Measurements from ENCODE around the gene ZNF813.
"Not testable (repeated sequence)": the region's sequence is repeated elsewhere in the genome, so short reads cannot be mapped to it uniquely, and the experiment has no call there.

Gene ZNF813

DNA sequence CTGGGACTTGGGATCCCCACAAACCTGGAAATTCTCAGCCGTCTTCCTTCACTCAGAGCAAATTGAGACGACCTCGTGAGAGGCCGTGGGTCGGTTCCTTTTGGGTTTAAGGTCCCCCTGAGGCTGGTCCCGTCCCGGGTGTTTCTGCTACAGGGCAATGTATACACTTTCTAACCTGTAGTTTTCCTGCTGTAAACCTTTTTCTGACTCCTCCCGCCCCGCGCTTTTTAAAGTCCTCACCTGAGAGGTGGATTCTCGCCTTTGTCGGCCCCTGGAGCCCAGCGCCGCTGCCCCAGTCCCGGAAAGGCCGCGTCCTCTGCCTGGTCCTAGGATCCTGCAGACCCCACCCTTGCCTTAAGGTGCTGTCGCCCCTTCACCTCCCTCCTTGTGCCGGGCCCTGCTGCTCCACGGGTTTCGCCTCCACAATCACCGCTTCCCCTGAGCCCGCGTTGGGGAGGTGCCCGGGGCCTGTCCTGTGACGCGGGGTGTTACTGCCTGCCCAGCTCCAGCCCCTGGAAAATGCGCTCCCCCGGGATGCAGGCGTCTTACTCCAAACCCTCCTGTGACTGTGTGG, 35.4 kb upstream of the ZNF813 start:
- Histone ChIP-seq H3K9me3 (ENCODE audit: insufficient read depth, low read length) (no peaks in the 10 kb centered on the region), H3K36me3 (ENCODE audit: insufficient read depth, insufficient read length, low read length) (peaks cover 33% of the 10 kb centered on the region), H3K4me1 (ENCODE audit: insufficient read depth, insufficient read length) (no peaks in the 10 kb centered on the region), H3K27me3 (ENCODE audit: insufficient read depth, insufficient read length) (no peaks in the 10 kb centered on the region), H3K9ac (ENCODE audit: insufficient read length, low read depth) (peak overlapping the region; percentile 83), H3K4me3 (ENCODE audit: insufficient read length, low read depth) (peak overlapping the region; percentile 78)
- TF ChIP-seq SUZ12 (IDR thresholded peaks at IDR 0.05; ENCODE audit: extremely low read depth, insufficient read depth, insufficient read length) (no peak), YY1 (IDR thresholded peaks at IDR 0.05; ENCODE audit: insufficient read depth, insufficient read length) (no peak), ZNF274 (IDR thresholded peaks at IDR 0.05; ENCODE audit: low read depth, low read length) (no peak)
- DNase-seq (ENCODE audit: low read depth, low spot score): no peak

DNA sequence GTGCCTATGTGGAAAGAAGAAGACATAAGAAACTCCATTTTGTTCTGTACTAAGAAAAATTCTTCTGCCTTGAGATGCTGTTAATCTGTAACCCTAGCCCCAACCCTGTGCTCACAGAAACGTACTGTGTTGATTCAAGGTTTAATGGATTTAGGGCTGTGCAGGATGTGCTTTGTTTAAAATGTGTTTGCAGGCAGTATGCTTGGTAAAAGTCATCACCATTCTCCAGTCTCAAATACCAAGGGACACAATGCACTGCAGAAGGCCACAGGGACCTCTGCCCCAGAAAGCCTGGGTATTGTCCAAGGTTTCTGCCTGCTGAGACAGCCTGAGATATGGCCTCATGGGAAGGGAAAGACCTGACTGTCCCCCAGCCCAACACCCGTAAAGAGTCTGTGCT, 23.7 kb upstream of the ZNF813 start:
- not testable (repeated sequence) for DNase-seq (ENCODE audit: low read depth, low spot score); H3K27me3 ChIP-seq (ENCODE audit: insufficient read depth, insufficient read length); H3K9ac ChIP-seq (ENCODE audit: insufficient read length, low read depth); H3K4me3 ChIP-seq (ENCODE audit: insufficient read length, low read depth); H3K4me1 ChIP-seq (ENCODE audit: insufficient read depth, insufficient read length)
- peaks cover 60% of the 10 kb centered on the region for H3K36me3 ChIP-seq (ENCODE audit: insufficient read depth, insufficient read length, low read length)
- peaks cover 16% of the 10 kb centered on the region; the same call in 1 of the 2 replicates for H3K9me3 ChIP-seq (ENCODE audit: insufficient read depth, low read length)

DNA sequence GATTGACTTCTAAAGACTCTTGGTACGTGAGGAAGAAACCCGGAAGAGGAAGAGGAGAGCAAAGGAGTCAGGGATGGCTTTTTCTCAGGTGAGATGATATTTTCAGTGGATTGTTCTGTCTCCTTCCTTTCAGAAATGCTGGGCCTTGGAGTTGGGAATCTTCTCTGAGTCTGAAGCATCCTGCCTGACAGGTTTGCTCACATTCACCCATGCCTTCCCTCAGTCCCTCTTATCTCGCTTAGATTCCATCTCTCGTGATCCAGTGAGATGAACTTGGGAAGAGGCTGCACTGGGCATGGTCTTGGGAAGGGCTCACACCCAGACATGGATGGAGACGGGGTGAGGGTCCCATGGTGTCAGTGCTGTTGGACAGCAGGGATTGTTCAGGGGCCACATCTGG, 20.3 kb upstream of the ZNF813 start:
- H3K9me3 ChIP-seq (ENCODE audit: insufficient read depth, low read length): peaks cover 13% of the 10 kb centered on the region; the same call in 1 of the 2 replicates
- not testable (repeated sequence) for DNase-seq (ENCODE audit: low read depth, low spot score); H3K9ac ChIP-seq (ENCODE audit: insufficient read length, low read depth); H3K4me3 ChIP-seq (ENCODE audit: insufficient read length, low read depth); H3K27me3 ChIP-seq (ENCODE audit: insufficient read depth, insufficient read length); H3K4me1 ChIP-seq (ENCODE audit: insufficient read depth, insufficient read length)
- peaks cover 57% of the 10 kb centered on the region for H3K36me3 ChIP-seq (ENCODE audit: insufficient read depth, insufficient read length, low read length)

DNA sequence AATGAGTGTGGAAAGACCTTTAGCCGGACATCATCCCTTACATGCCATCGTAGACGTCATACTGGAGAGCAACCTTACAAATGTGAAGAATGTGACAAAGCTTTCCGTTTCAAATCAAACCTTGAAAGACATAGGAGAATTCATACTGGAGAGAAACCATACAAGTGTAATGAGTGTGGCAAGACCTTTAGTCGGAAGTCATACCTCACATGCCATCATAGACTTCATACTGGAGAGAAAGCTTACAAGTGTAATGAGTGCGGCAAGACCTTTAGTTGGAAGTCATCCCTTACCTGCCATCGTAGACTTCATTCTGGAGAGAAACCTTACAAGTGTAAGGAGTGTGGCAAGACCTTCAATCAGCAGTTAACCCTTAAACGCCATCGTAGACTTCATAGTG, 11.7 kb upstream of the ZNF813 start:
- H3K9me3 ChIP-seq (ENCODE audit: insufficient read depth, low read length): peaks cover 47% of the 10 kb centered on the region
- no peaks in the 10 kb centered on the region for H3K4me1 ChIP-seq (ENCODE audit: insufficient read depth, insufficient read length)
- H3K27me3 ChIP-seq (ENCODE audit: insufficient read depth, insufficient read length): no peaks in the 10 kb centered on the region
- no peak for DNase-seq (ENCODE audit: low read depth, low spot score)
- no peak overlapping the region for H3K9ac ChIP-seq (ENCODE audit: insufficient read length, low read depth)
- TF ChIP-seq SUZ12 (IDR thresholded peaks at IDR 0.05; ENCODE audit: extremely low read depth, insufficient read depth, insufficient read length): no peak
- TF ChIP-seq ZNF274 (IDR thresholded peaks at IDR 0.05; ENCODE audit: low read depth, low read length): peak; percentile 47; the same call in 1 of the 2 replicates
- H3K4me3 ChIP-seq (ENCODE audit: insufficient read length, low read depth): no peak overlapping the region
- peaks cover 56% of the 10 kb centered on the region for H3K36me3 ChIP-seq (ENCODE audit: insufficient read depth, insufficient read length, low read length)

DNA sequence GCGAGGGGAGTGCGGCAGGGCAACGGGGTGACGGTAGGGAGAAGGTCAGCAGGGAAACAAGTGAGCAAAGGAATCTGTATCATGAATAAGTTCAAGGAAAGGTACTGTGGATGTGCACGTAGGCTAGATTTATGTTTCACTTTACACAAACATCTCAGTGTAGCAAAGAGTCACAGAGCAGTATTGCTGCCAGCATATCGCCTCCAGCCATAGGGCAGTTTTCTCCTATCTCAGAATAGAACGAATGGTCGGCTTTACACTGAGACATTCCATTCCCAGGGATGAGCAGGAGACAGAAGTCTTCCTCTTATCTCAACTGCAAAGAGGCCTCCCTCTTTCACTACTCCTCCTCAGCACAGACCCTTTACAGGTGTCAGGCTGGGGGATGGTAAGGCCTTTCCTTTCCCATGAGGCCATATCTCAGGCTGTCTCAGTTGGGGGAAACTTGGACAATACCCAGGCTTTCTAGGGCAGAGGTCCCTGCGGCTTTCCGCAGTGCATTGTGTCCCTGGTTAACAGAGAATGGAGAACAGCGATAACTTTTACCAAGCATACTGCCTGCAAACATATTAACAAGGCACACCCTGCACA, 7.3 kb upstream of the ZNF813 start:
- DNase-seq (ENCODE audit: low read depth, low spot score); H3K9ac ChIP-seq (ENCODE audit: insufficient read length, low read depth); H3K27me3 ChIP-seq (ENCODE audit: insufficient read depth, insufficient read length); H3K4me1 ChIP-seq (ENCODE audit: insufficient read depth, insufficient read length); H3K4me3 ChIP-seq (ENCODE audit: insufficient read length, low read depth): not testable (repeated sequence)
- Histone ChIP-seq H3K9me3 (ENCODE audit: insufficient read depth, low read length) (peaks cover 32% of the 10 kb centered on the region), H3K36me3 (ENCODE audit: insufficient read depth, insufficient read length, low read length) (peaks cover 23% of the 10 kb centered on the region)

DNA sequence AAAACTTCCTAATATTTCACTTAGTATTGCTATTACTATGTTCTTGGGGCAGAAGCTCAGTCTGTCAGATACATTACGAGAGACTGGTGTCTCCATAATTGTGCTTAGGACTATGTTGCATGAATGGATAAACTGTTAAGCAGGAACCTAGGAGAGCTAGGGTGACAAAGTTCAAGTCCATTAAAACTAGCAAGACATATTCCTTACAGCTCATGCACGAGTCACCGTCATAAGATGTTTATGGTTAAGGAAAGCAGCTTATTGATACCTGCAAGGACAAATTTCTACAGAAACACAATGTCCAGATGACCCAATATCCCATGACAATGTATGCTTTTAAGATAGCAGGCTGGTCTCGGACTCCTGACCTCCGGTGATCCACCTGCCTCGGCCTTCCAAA, 5.7 kb upstream of the ZNF813 start:
- no peak for TF ChIP-seq SUZ12 (IDR thresholded peaks at IDR 0.05; ENCODE audit: extremely low read depth, insufficient read depth, insufficient read length)
- no peak for TF ChIP-seq ZNF274 (IDR thresholded peaks at IDR 0.05; ENCODE audit: low read depth, low read length)
- no peak for TF ChIP-seq YY1 (IDR thresholded peaks at IDR 0.05; ENCODE audit: insufficient read depth, insufficient read length)
- peaks cover 8% of the 10 kb centered on the region for H3K36me3 ChIP-seq (ENCODE audit: insufficient read depth, insufficient read length, low read length)
- H3K27me3 ChIP-seq (ENCODE audit: insufficient read depth, insufficient read length): no peaks in the 10 kb centered on the region
- H3K9me3 ChIP-seq (ENCODE audit: insufficient read depth, low read length): peaks cover 16% of the 10 kb centered on the region
- DNase-seq (ENCODE audit: low read depth, low spot score): no peak
- H3K4me1 ChIP-seq (ENCODE audit: insufficient read depth, insufficient read length): no peaks in the 10 kb centered on the region
- no peak overlapping the region for H3K4me3 ChIP-seq (ENCODE audit: insufficient read length, low read depth)
- H3K9ac ChIP-seq (ENCODE audit: insufficient read length, low read depth): no peak overlapping the region

DNA sequence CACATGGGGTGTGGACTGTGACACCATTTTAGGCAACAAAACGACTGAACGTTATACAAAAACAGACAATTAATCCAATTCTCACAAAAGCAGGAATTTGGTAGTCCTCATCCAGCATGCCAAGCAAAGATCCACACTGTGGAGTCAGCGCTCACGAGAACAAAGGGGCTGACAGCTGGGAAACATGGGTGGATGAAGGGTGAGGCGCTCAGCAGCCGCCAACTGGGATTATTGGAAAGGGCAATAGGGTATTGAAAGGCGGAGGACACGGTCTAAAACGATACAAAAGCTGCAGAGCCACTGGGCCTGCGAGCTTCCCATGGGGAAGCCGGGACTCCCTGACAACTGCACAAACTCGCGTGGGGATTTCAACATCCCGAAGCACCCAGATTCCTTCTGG, 4.7 kb upstream of the ZNF813 start:
- Histone ChIP-seq H3K4me1 (ENCODE audit: insufficient read depth, insufficient read length) (no peaks in the 10 kb centered on the region), H3K4me3 (ENCODE audit: insufficient read length, low read depth) (no peak overlapping the region), H3K27me3 (ENCODE audit: insufficient read depth, insufficient read length) (no peaks in the 10 kb centered on the region), H3K9ac (ENCODE audit: insufficient read length, low read depth) (no peak overlapping the region), H3K36me3 (ENCODE audit: insufficient read depth, insufficient read length, low read length) (no peaks in the 10 kb centered on the region), H3K9me3 (ENCODE audit: insufficient read depth, low read length) (peaks cover 6% of the 10 kb centered on the region)
- no peak for DNase-seq (ENCODE audit: low read depth, low spot score)
- no peak for TF ChIP-seq YY1 (IDR thresholded peaks at IDR 0.05; ENCODE audit: insufficient read depth, insufficient read length)
- no peak for TF ChIP-seq ZNF274 (IDR thresholded peaks at IDR 0.05; ENCODE audit: low read depth, low read length)
- TF ChIP-seq SUZ12 (IDR thresholded peaks at IDR 0.05; ENCODE audit: extremely low read depth, insufficient read depth, insufficient read length): no peak

DNA sequence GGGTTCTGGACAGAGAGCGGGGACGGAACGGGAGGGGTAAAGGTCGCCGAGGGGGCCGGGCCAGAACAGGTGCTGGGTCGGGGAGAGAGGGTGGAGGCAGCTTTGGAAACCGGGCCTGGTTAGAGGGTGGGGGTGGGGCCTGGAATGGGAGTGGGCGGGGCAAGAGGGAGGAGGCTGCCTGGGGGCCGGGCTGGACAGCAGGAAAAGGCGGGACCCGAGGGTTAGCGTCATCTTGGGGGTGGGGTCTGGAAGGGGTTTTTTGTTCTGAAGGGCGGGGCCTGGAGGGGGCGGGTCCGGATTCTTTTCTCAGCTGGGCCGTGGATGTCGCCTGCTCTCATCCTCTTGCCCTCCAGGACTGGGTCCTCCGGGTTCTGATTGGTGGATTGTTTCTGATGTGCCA, 4.3 kb upstream of the ZNF813 start:
- no peaks in the 10 kb centered on the region for H3K36me3 ChIP-seq (ENCODE audit: insufficient read depth, insufficient read length, low read length)
- no peak overlapping the region for H3K9ac ChIP-seq (ENCODE audit: insufficient read length, low read depth)
- no peak overlapping the region for H3K4me3 ChIP-seq (ENCODE audit: insufficient read length, low read depth)
- DNase-seq (ENCODE audit: low read depth, low spot score): no peak
- H3K9me3 ChIP-seq (ENCODE audit: insufficient read depth, low read length): peaks cover 2% of the 10 kb centered on the region; the same call in 1 of the 2 replicates
- TF ChIP-seq SUZ12 (IDR thresholded peaks at IDR 0.05; ENCODE audit: extremely low read depth, insufficient read depth, insufficient read length) (no peak), ZNF274 (IDR thresholded peaks at IDR 0.05; ENCODE audit: low read depth, low read length) (no peak), YY1 (IDR thresholded peaks at IDR 0.05; ENCODE audit: insufficient read depth, insufficient read length) (no peak)
- H3K4me1 ChIP-seq (ENCODE audit: insufficient read depth, insufficient read length): no peaks in the 10 kb centered on the region
- no peaks in the 10 kb centered on the region for H3K27me3 ChIP-seq (ENCODE audit: insufficient read depth, insufficient read length)

All from NT2/D1 (cell line).